HG02852 (cell line): ENCODE results near the gene PRRC2B.
"Not testable (repeated sequence)": the region's sequence is repeated elsewhere in the genome, so short reads cannot be mapped to it uniquely, and the experiment has no call there.

ENCODE experiments used
- ATAC-seq: cut with Tn5 transposase; IDR thresholded peaks from one replicate; pipeline ENCODE4 v1.9.1; 2021; ENCODE audit warnings: mild to moderate bottlenecking, moderate library complexity; ENCODE audit not compliant: unreplicated experiment

The PRRC2B gene

DNA sequence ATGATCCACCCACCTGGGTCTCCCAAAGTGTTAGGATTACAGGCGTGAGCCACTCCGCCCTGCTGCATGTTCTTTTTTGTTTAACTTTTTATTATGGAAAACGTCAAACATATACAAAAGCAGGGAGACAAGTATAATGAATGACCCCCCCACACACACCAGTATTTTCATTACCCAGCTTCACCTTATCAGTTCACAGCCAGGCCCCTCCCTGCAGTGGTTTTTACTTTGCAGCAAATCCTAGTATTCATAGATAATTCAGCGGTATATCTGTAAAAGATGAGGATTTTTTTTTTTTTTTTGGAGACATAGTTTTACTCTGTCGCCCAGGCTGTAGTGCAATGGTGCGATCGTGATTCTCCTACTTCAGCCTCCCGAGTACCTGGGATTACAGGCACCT is 111.1 kb downstream of the PRRC2B start:
- ATAC-seq: no peak

DNA sequence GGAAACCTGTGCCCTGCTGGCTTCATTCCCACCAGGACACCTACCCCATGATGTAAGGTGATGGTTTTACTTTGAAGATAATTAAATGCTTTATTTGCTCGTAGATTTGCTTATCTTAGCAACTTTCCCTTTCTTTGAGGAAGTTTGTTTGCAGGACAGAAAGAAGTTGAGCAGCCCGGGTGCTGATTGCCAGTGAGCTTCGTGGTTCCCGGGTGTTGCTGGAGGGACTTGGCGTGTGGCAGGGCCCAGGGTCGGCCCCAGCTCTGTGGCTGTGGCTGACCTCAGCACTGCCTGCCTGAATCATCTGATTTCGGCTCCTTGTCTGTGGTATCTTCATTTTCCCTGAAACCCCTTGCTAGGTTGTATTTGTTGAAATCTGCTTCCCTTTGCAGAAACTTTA is 117.5 kb downstream of the PRRC2B start:
- ATAC-seq: no peak

DNA sequence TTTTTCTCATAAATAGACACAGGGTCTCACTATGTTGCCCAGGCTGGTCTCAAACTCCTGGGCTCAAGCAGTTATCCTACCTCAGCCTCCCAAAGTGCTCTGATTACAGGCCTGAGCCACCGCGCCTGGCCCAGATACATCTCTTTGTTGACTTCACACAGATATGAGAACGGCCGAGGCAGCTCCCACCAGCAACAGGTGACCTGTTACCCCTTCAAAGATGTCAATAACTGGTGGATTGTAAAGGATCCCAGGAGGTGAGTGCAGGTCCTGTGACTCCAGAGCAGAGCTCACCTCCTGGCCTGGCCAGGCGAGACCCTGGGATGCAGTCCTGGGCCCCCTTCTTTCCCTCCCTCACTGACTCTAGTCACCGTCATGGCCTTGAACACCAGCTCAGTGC is 118.0 kb downstream of the PRRC2B start:
- ATAC-seq: no peak

DNA sequence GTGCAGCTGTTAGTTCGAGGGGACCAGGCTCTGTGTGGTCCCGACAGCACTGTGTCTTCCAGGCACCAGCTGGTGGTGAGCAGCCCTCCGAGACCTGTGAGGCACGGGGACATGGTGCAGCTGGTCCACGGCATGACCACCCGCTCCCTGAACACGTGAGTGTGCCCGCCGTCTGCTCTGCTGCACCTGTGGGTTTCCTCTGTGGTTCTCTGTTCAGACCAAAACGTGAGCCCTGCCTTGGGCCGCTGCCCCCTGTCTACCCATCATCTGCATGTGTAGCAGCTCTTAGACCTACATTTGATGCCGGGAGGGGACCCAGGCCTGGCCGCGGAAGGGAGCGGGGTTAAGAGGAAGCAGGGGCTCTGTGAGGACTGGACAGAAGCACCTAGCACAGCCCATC is 119.3 kb downstream of the PRRC2B start:
- ATAC-seq: no peak

DNA sequence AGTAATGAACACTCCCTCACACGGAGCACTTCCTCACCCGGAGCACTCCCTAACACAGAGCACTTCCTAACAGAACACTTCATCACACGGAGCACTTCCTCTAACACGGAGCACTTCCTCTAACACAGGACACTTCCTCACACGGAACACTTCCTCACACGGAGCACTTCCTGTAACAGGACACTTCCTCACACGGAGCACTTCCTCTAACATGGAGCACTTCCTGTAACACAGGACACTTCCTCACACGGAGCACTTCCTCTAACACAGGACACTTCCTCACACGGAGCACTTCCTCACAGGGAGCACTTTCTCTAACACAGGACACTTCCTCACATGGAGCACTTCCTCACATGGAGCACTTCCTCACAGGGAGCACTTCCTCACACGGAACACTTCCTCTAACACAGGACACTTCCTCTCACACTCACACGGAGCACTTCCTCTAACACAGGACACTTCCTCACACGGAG is 121.7 kb downstream of the PRRC2B start:
- not testable (repeated sequence) for ATAC-seq

DNA sequence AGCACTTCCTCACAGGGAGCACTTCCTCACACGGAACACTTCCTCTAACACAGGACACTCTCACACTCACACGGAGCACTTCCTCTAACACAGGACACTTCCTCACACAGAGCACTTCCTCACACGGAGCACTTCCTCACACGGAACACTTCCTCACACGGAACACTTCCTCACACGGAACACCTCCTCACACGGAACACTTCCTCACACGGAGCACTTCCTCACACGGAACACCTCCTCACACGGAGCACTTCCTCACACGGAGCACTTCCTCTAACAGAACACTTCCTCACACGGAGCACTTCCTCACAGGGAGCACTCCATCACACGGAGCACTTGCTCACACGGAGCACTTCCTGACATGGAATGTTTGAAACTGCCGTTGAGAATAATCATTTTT is 122.2 kb downstream of the PRRC2B start:
- ATAC-seq: no peak

DNA sequence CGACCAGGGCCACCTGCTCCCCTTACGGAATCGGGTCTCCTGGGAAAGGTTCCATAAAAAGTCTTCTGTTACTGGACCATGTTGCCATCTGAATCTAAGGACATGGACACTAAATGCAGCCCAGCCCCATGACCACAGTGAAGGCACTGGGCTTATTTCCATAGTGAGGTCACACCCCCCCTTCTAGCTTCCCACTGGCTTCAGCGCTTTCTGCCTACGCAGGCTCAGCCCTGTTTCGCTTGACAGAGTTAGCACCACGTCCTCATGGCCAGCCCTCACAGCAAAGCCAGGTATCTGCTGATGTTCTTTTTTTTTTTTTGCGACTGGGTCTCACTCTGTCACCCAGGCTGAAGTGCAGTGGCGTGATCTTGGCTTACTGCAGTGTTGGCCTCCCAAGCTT is 123.0 kb downstream of the PRRC2B start:
- ATAC-seq: no peak

DNA sequence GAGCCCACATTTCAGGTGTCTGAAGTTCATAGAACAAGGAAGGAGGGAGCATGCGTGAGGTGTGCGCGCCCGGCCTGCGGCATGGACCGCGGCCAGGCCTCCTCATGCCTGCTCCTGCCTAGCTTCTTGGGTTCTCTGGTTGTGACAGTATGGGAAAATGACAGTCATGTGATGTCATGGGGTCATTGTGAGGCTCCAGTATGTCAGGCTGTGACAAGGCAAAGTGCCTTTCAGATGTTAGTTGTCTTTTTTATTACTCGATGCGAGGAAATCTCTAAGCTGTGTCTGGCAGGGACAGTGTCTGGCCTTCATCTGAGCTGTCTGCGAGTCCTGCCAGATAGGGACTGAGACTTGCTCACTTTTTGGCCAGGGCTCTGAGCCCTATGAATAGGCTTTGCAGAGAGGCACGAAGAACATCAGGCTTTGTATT is 123.9 kb downstream of the PRRC2B start:
- ATAC-seq: no peak

DNA sequence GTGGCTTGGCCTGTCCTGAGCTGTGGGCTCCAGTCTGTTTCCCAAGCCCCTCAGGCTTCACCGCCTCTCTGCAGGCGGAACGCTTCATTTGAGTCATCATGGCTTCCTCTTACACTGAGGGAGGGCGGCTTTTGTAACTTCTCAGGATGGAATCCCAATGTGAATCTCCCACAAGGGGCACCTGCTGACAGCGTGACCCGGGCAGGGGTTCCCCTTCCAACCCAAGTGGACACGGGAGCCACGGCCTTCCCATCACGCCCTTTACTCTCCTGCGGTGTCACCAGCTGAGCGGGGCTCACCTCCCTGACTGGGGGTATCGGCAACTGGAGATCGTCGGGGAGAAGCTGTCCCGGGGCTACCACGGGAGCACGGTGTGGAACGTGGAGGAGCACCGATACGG is 124.7 kb downstream of the PRRC2B start:
- no peak for ATAC-seq

DNA sequence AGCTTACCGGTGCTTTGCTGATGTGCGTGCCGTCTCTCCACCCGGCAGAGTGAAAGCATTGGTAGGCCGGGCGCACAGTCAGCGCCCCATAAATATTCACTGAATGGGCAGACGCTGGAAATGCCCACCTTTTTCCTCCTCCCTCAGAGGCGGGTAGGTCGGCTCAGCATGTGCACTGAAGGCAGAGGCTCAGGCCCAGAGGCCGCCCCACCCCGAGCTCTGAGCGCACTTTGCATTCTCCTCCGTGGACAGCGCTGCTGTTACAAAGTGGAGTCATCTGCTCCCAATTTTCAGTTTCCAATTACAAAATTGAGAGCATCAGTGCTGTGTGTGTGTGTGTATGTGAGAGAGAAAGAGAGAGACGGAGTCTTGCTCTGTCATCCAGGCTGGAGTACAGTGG is 126.6 kb downstream of the PRRC2B start:
- no peak for ATAC-seq

DNA sequence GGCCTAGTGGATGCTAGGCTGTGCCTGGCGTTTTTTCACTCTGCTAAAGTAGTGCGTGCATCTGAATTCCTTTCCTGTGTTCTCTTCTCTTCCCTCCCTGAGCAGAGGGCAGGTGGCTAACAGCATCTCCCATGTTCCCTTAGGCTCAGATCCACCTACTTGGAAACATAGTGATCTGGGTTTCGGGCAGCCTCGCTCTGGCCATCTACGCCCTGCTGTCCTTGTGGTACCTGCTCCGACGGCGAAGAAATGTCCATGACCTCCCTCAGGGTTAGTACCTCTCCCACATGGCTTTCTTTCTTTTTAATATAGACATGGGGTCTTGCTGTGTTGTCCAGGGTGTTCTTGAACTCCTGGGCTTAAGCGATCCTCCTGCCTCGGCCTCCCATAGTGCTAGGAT is 127.3 kb downstream of the PRRC2B start:
- ATAC-seq: no peak

DNA sequence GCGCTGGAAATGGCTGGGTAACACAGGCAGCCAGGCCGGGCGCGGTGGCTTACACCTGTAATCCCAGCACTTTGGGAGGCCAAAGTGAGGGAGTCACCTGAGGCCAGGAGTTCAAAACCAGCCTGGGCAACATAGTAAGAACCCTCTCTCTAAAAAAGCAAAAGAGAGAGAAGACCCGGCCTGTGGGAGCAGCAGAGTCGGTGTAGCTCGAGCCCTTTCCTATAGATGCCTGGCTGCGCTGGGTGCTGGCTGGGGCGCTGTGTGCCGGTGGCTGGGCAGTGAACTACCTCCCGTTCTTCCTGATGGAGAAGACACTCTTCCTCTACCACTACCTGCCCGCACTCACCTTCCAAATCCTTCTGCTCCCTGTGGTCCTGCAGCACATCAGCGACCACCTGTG is 127.9 kb downstream of the PRRC2B start:
- ATAC-seq: no peak

DNA sequence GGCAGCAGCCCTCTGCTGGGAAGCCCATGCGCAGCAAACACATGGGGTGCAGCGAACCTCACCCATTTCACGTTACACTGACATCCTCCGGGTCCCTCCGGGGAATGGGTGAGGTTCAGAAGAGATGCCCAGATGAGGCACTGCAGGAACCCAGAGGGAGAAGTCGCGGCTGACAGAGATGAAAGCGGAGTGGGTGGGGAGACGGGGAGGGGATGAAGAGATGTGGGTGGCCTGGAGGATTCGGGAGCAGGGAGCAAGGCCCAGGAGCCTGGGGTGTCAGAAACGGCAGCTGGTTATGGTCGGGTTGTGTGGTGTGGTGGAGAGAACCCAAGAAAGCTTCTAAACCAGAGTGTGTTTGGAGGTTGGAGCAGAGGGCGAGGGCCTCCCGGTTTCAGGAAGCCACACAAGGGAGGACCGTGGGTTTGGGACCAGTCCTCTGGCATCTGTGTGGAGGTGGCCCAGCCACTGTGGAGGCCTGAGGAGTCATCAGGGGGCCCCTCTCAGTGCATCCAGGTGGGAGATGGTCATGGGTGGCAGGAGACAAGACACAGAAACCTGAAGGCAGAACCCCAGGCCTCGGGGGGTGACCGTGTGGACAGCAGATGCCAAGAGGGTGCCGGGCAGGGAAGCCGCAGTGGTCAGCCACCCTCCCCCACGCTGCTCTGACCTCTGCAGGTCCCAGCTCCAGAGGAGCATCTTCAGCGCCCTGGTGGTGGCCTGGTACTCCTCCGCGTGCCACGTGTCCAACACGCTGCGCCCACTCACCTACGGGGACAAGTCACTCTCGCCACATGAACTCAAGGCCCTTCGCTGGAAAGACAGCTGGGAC is 128.6 kb downstream of the PRRC2B start:
- ATAC-seq: no peak

DNA sequence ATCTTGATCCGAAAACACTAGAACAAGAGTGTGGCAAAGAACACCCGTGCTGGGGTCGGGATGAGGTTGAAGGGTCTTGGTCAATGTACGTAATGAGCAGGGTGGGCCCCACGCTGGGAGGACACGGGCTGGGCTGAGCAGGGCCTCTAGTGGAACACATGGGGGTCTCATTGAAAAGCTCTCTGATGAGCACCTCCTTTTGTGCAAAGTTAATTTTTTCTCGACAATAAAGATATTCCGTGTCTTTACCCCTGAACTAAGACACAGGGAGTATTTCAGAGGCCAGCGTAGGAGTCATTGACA is 129.2 kb downstream of the PRRC2B start:
- ATAC-seq: no peak

DNA sequence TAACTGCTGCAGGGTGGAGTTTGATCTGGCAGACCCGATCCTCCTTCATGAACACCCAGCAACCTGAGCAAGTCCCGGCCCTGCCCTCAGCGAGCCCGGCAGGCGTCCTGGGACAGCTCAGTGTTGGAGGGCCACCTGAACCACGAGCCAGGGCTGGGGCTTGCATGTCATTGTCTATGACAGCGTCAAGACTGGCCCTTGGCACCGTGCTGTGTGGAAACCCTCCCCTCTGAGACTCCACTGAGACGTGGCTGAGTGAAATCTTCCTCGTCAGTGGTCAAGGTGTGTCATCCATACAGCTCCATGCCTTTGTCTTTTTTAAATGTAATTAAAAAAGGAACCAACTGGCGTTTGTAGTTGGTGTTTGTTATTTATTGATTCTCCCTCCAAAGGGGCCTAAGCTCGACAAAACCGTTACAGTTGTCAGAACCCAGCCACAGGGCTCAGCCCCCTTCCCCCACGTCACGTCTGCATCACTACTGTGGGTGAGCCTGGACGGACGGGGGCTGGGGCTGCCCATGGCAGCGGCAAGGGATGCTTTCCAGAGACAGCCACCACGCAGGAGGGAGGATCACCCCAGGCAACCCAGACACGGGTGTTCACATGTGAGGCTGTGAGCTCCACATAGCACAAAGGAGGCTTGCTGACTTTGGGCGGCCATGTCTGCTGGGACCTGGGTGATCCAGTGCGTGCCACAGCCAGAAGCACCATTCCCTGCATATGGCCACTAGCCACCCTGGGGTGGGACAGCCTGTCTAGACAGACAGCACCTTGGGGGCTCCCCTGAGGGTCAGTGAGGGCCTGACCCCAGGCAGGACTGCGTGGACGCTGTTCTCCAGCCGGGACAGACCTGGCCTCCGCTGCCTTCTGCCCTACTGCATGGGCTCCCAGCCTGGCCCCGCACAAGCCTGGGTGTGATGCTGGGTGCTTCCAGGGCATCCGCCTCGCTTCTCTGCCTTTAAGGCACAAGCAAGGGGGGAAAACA is 129.9 kb downstream of the PRRC2B start:
- ATAC-seq: no peak

DNA sequence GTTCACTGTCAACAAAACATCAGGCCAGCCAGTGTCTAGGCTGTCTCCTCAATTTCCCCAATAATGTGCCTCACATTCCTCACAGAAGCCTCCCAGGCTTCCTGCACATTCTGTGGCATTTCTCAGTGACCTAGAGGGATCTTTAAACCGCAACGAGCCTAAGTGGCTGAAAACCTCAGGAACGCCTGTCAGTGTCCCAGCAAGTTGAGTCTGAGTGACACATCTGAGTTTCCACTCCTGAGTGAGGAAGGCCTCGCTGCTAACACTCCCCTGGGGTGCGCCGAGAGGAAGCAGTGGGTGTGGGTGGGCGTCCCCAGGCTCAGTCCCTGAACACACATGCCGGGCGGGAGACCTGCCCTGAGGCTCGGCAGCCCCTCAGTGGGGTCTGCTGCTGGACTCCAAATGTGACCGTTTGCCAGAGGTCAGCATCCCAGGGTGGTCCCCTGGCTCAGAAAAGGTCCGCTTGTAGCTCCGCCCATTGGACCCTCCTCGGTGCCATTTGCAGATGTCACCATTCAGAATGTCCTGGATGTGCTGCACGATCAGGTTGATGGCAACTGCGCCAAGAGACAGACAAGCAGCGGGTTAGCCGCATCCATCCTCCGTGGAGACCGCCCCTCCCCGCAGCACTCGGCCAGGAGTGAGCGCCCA is 130.9 kb downstream of the PRRC2B start:
- no peak for ATAC-seq

DNA sequence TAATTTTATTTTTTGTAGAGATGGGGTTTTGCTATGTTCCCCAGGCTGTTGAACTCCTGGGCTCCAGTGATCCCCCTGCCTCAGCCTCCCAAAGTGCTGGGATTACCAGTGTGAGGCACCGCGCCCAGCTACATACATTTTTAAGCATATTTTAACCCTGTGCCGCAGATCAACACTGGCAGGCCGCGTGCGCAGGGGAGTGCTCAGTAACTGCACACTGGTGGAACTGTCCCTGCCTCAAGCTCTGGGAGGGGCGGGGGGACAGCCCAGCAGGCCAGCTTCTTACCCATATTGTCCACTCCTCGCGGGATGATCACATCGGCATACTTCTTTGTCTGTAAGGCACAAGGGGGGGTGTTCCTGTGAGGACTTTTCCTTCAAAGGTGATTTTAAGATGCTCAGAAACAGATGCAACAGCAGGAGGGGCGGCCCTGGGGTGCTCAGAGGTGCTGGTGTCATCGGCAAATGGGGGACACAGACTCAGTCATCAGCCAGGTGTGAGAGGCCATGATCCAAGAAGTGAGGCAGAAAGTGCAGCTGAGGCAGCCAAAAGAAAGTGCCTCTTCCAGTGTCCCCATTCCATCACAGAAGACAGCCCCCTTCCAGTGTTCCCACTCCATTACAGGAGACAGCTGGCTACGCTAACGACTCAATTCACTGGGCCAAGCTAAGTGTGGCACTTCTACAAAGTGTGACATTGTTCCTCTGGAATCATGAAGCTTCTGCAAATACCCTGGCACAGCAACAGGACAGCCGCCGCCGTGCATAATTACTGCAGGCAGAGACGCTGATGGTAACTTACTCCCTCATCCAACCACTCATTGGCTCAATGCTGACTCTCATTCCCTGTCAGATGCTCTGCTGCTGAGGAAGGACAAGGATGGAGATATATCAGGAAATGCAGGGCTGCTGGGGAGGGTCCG is 132.0 kb downstream of the PRRC2B start:
- no peak for ATAC-seq

DNA sequence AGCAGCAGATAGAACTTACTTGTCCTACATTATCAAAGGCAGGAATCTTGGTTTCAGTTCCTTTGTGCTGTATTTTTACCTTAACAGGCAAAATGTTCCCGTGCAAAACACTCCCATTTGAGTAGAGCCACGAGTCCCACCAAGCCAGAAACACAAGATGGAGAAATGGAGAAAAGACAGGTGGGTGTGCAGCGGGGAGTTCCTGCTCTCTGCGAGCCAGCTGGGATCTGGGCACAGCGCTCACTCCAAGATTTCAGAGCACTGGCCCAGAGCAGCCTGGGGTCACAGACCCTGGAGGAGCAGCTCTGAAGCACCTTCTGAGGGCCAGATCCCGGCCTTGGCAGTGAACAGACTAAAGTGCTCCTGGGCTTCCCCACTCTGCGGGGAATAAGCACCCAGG is 134.3 kb downstream of the PRRC2B start:
- no peak for ATAC-seq

DNA sequence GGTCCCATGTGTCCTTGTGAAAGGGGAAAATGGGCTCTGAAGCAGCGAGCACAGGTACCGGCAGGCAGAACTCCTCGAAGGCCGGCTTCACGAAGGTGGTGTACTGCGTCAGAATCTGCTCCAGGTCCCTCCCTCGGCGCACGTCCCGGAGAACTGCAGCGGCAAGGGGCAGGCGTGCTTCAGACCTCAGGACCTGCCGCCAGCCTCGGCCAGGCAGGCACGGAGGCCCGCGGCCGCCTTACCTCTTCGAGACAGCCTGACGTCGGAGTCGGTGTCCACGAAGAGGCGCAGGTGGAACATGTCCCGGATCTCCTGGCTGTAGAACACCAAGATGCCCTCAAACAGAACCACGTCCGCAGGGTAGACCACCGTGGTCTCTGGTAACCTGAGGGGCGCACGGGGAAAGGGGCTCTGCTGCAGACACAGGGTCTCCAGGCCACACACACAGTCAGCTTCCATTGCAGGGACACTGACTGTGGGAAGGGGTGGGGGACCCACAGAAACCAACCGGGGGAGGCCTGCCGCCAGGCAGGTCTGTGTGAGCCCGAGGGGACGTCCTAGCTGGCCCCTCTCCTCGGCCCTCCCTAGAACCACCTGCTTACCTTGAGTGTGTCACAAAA is 135.1 kb downstream of the PRRC2B start:
- ATAC-seq: no peak
